ENCODE data around the gene NDRG3.

Gene NDRG3

GRCh38 chr20:36666181-36666740 lies 79.6 kb downstream of the NDRG3 start:
- Histone ChIP-seq H3K4me3 (ENCODE audit: low read length) (no peak overlapping the region), H3K36me3 (ENCODE audit: insufficient read depth, low read length) (peaks cover 17% of the 10 kb centered on the region), H3K9me3 (ENCODE audit: insufficient read depth, low read depth, low read length) (no peaks in the 10 kb centered on the region), H3K4me1 (ENCODE audit: insufficient read depth, low read length) (no peaks in the 10 kb centered on the region), H3K9ac (ENCODE audit: low read depth, low read length) (no peak overlapping the region), H3K27ac (ENCODE audit: low read depth, low read length) (no peak overlapping the region), H3K27me3 (ENCODE audit: insufficient read depth, low read length) (no peaks in the 10 kb centered on the region)
- 87% methylated on average over 4 of the region's 4 CpGs for WGBS

GRCh38 chr20:36663031-36663430 lies 82.9 kb downstream of the NDRG3 start:
- Histone ChIP-seq H3K4me3 (ENCODE audit: low read length) (no peak overlapping the region), H3K27ac (ENCODE audit: low read depth, low read length) (no peak overlapping the region), H3K36me3 (ENCODE audit: insufficient read depth, low read length) (peaks cover 14% of the 10 kb centered on the region), H3K9ac (ENCODE audit: low read depth, low read length) (no peak overlapping the region), H3K27me3 (ENCODE audit: insufficient read depth, low read length) (no peaks in the 10 kb centered on the region), H3K9me3 (ENCODE audit: insufficient read depth, low read depth, low read length) (no peaks in the 10 kb centered on the region), H3K4me1 (ENCODE audit: insufficient read depth, low read length) (no peaks in the 10 kb centered on the region)
- 88% methylated on average over 2 of the region's 2 CpGs for WGBS

GRCh38 chr20:36658300-36658699 lies 87.6 kb downstream of the NDRG3 start:
- Histone ChIP-seq H3K4me1 (ENCODE audit: insufficient read depth, low read length) (no peaks in the 10 kb centered on the region), H3K36me3 (ENCODE audit: insufficient read depth, low read length) (peaks cover 8% of the 10 kb centered on the region), H3K4me3 (ENCODE audit: low read length) (no peak overlapping the region), H3K27me3 (ENCODE audit: insufficient read depth, low read length) (no peaks in the 10 kb centered on the region), H3K27ac (ENCODE audit: low read depth, low read length) (no peak overlapping the region), H3K9me3 (ENCODE audit: insufficient read depth, low read depth, low read length) (no peaks in the 10 kb centered on the region), H3K9ac (ENCODE audit: low read depth, low read length) (no peak overlapping the region)
- WGBS, result 96% methylated on average over 3 of the region's 3 CpGs

GRCh38 chr20:36656733-36657132 lies 89.2 kb downstream of the NDRG3 start:
- Histone ChIP-seq H3K9me3 (ENCODE audit: insufficient read depth, low read depth, low read length) (no peaks in the 10 kb centered on the region), H3K36me3 (ENCODE audit: insufficient read depth, low read length) (peaks cover 11% of the 10 kb centered on the region), H3K27me3 (ENCODE audit: insufficient read depth, low read length) (no peaks in the 10 kb centered on the region), H3K4me1 (ENCODE audit: insufficient read depth, low read length) (no peaks in the 10 kb centered on the region), H3K4me3 (ENCODE audit: low read length) (no peak overlapping the region), H3K27ac (ENCODE audit: low read depth, low read length) (no peak overlapping the region), H3K9ac (ENCODE audit: low read depth, low read length) (no peak overlapping the region)
- WGBS, result 95% methylated on average over 4 of the region's 4 CpGs

GRCh38 chr20:36655004-36655403 lies 90.9 kb downstream of the NDRG3 start:
- 97% methylated on average over 3 of the region's 3 CpGs for WGBS
- no peak overlapping the region for H3K27ac ChIP-seq (ENCODE audit: low read depth, low read length)
- H3K36me3 ChIP-seq (ENCODE audit: insufficient read depth, low read length), result peaks cover 11% of the 10 kb centered on the region

GRCh38 chr20:36654506-36654905 lies 91.4 kb downstream of the NDRG3 start:
- Histone ChIP-seq H3K9me3 (ENCODE audit: insufficient read depth, low read depth, low read length) (no peaks in the 10 kb centered on the region), H3K4me3 (ENCODE audit: low read length) (no peak overlapping the region), H3K36me3 (ENCODE audit: insufficient read depth, low read length) (peaks cover 11% of the 10 kb centered on the region), H3K27me3 (ENCODE audit: insufficient read depth, low read length) (no peaks in the 10 kb centered on the region), H3K4me1 (ENCODE audit: insufficient read depth, low read length) (no peaks in the 10 kb centered on the region), H3K9ac (ENCODE audit: low read depth, low read length) (no peak overlapping the region), H3K27ac (ENCODE audit: low read depth, low read length) (no peak overlapping the region)
- 95% methylated on average over 8 of the region's 8 CpGs for WGBS

More at GRCh38 chr20:36655004-36655403, 90.9 kb downstream of the NDRG3 start:
- H3K9ac ChIP-seq (ENCODE audit: low read depth, low read length), result no peak overlapping the region
- H3K9me3 ChIP-seq (ENCODE audit: insufficient read depth, low read depth, low read length), result no peaks in the 10 kb centered on the region
- no peaks in the 10 kb centered on the region for H3K4me1 ChIP-seq (ENCODE audit: insufficient read depth, low read length)
- no peaks in the 10 kb centered on the region for H3K27me3 ChIP-seq (ENCODE audit: insufficient read depth, low read length)
- no peak overlapping the region for H3K4me3 ChIP-seq (ENCODE audit: low read length)

- Histone ChIP-seq H3K9me3 (ENCODE audit: insufficient read depth, low read depth, low read length) (no peaks in the 10 kb centered on the region), H3K36me3 (ENCODE audit: insufficient read depth, low read length) (peaks cover 11% of the 10 kb centered on the region), H3K9ac (ENCODE audit: low read depth, low read length) (no peak overlapping the region), H3K4me1 (ENCODE audit: insufficient read depth, low read length) (no peaks in the 10 kb centered on the region), H3K27me3 (ENCODE audit: insufficient read depth, low read length) (no peaks in the 10 kb centered on the region), H3K27ac (ENCODE audit: low read depth, low read length) (no peak overlapping the region), H3K4me3 (ENCODE audit: low read length) (no peak overlapping the region)
- WGBS, result 95% methylated on average over 9 of the region's 9 CpGs
Observed at GRCh38 chr20:36653456-36653855, 92.4 kb downstream of the NDRG3 start.

- 91% methylated on average over 7 of the region's 8 CpGs for WGBS
- peaks cover 25% of the 10 kb centered on the region; the same call in 1 of the 2 replicates for H3K4me1 ChIP-seq (ENCODE audit: insufficient read depth, low read length)
- H3K27ac ChIP-seq (ENCODE audit: low read depth, low read length), result 0 out of 2 replicates have a peak overlapping the region, but pooled peaks have one; percentile 6
- no peaks in the 10 kb centered on the region for H3K36me3 ChIP-seq (ENCODE audit: insufficient read depth, low read length)
- no peak overlapping the region for H3K4me3 ChIP-seq (ENCODE audit: low read length)
- H3K27me3 ChIP-seq (ENCODE audit: insufficient read depth, low read length), result no peaks in the 10 kb centered on the region
- no peaks in the 10 kb centered on the region for H3K9me3 ChIP-seq (ENCODE audit: insufficient read depth, low read depth, low read length)
- no peak overlapping the region for H3K9ac ChIP-seq (ENCODE audit: low read depth, low read length)
Observed at GRCh38 chr20:36647196-36648121, 98.4 kb downstream of the NDRG3 start.

- Histone ChIP-seq H3K4me1 (ENCODE audit: insufficient read depth, low read length) (peaks cover 25% of the 10 kb centered on the region; the same call in 1 of the 2 replicates), H3K4me3 (ENCODE audit: low read length) (no peak overlapping the region), H3K36me3 (ENCODE audit: insufficient read depth, low read length) (no peaks in the 10 kb centered on the region), H3K27ac (ENCODE audit: low read depth, low read length) (no peak overlapping the region), H3K27me3 (ENCODE audit: insufficient read depth, low read length) (no peaks in the 10 kb centered on the region), H3K9ac (ENCODE audit: low read depth, low read length) (no peak overlapping the region), H3K9me3 (ENCODE audit: insufficient read depth, low read depth, low read length) (no peaks in the 10 kb centered on the region)
- WGBS, result 91% methylated on average over 3 of the region's 3 CpGs
Observed at GRCh38 chr20:36646678-36647077, 99.2 kb downstream of the NDRG3 start.

GRCh38 chr20:36645998-36646397 lies 99.9 kb downstream of the NDRG3 start, which contains the start of gene SLA2:
Gene SLA2, minus strand, starts transcription at chr20:36646196. Its CDS starts 4,861 bp downstream, at chr20:36641335.
- peaks cover 25% of the 10 kb centered on the region; the same call in 1 of the 2 replicates for H3K4me1 ChIP-seq (ENCODE audit: insufficient read depth, low read length)
- no peaks in the 10 kb centered on the region for H3K27me3 ChIP-seq (ENCODE audit: insufficient read depth, low read length)
- no peaks in the 10 kb centered on the region for H3K9me3 ChIP-seq (ENCODE audit: insufficient read depth, low read depth, low read length)
- H3K4me3 ChIP-seq (ENCODE audit: low read length), result no peak within 1 kb of the TSS
- H3K9ac ChIP-seq (ENCODE audit: low read depth, low read length), result no peak within 1 kb of the TSS
- no peak within 1 kb of the TSS for H3K27ac ChIP-seq (ENCODE audit: low read depth, low read length)
- 85% methylated on average over 9 of the region's 9 CpGs for WGBS
- no peaks in the 10 kb centered on the region for H3K36me3 ChIP-seq (ENCODE audit: insufficient read depth, low read length)

- Histone ChIP-seq H3K27me3 (ENCODE audit: insufficient read depth, low read length) (no peaks in the 10 kb centered on the region), H3K27ac (ENCODE audit: low read depth, low read length) (no peak overlapping the region), H3K4me1 (ENCODE audit: insufficient read depth, low read length) (peaks cover 25% of the 10 kb centered on the region; the same call in 1 of the 2 replicates), H3K9ac (ENCODE audit: low read depth, low read length) (no peak overlapping the region), H3K36me3 (ENCODE audit: insufficient read depth, low read length) (no peaks in the 10 kb centered on the region), H3K4me3 (ENCODE audit: low read length) (no peak overlapping the region), H3K9me3 (ENCODE audit: insufficient read depth, low read depth, low read length) (no peaks in the 10 kb centered on the region)
- 94% methylated on average over 7 of the region's 7 CpGs for WGBS
Observed at GRCh38 chr20:36645353-36645752, 100.5 kb downstream of the NDRG3 start.

Data from HUES64 (cell line).